ENCODE results near the gene CCT6B. TPM values are rescaled to one million over a fixed set of nuclear protein-coding genes. Genes with fewer than 3 reads are reported as not detected.

Gene CCT6B
- polyA plus RNA-seq, 3 donors = 0.95 to 1.8 (median 1.4) TPM

- no peak overlapping the region for H3K9ac ChIP-seq (ENCODE audit: insufficient read depth, low read length, poor library complexity, severe bottlenecking)
- WGBS (ENCODE audit: insufficient coverage) = 64% methylated on average over 7 of the region's 11 CpGs
These were observed 36.1 kb upstream of the CCT6B start for GRCh38 chr17:34997355-34997862.

More at GRCh38 chr17:34997355-34997862, 36.1 kb upstream of the CCT6B start:
- H4K20me1 ChIP-seq (ENCODE audit: insufficient read depth, low read length) = no peaks in the 10 kb centered on the region
- no peaks in the 10 kb centered on the region for H3K9me3 ChIP-seq (replicated peaks in 1 of 2; ENCODE audit: control insufficient read depth in 1 of 2, insufficient read depth in 1 of 2, low read length in 2 of 2)
- Mint-ChIP-seq H3K27ac (peak overlapping the region in 5 of 7 donors; percentile 28 to 78 (median 54)), H3K36me3 (peaks cover 50 to 59% of the 10 kb centered on the region in 2 donors), H3K4me1 (peaks cover 43% of the 10 kb centered on the region), H3K27me3 (ENCODE audit: low read depth in 3 of 3) (no peaks in the 10 kb centered on the region), H3K4me3 (no peak overlapping the region), H3K9me3 (no peaks in the 10 kb centered on the region)
- H3K4me3 ChIP-seq (replicated peaks in 1 of 3; ENCODE audit: low read depth in 2 of 3, low read length in 3 of 3) = no peak overlapping the region
- no peak for DNase-seq
- H3K4me1 ChIP-seq (ENCODE audit: control insufficient read depth in 1 of 2, insufficient read depth in 2 of 2, low read length in 2 of 2) = peaks cover 33 to 37% of the 10 kb centered on the region in 2 donors
- H3K79me2 ChIP-seq (ENCODE audit: insufficient read depth, low read length) = no peaks in the 10 kb centered on the region
- H3K27me3 ChIP-seq (ENCODE audit: control insufficient read depth in 2 of 2, insufficient read depth in 2 of 2, low read length in 2 of 2) = no peaks in the 10 kb centered on the region
- H3K4me2 ChIP-seq (replicated peaks; ENCODE audit: extremely low read depth, low read length, poor library complexity, severe bottlenecking) = no peak overlapping the region
- peak overlapping the region in 1 of 2 donors; percentile 30 for H3K27ac ChIP-seq (ENCODE audit: low read depth in 1 of 2, low read length in 2 of 2)
- no peak for TF ChIP-seq CTCF (IDR thresholded peaks at IDR 0.05)
- intact Hi-C loops (cut with micrococcal nuclease) = loop anchor here (2.0 to 5.0 kb wide), 2 partner anchors 120 to 121 kb away; partner anchors contain the start of gene RAD51D (in 2 of the 2)
- no peak overlapping the region for H2AFZ ChIP-seq (ENCODE audit: insufficient read depth, low read depth, low read length, poor library complexity, severe bottlenecking)
- H3K36me3 ChIP-seq (replicated peaks in 1 of 2; ENCODE audit: control insufficient read depth in 1 of 2, insufficient read depth in 2 of 2, low read length in 2 of 2) = peaks cover 30 to 91% of the 10 kb centered on the region in 2 donors

Measured in CD14-positive monocyte (primary cell).